GM12865 (cell line): ENCODE measurements around the gene ACSL4.
A peak's percentile ranks its signal among the peaks of the same experiment; 100 is the strongest.
"Not testable (repeated sequence)": the region's sequence is repeated elsewhere in the genome, so short reads cannot be mapped to it uniquely, and the experiment has no call there.

Experiments
- DNase-seq: peaks from one replicate; pipeline ENCODE4 v3.0.0; 2010; ENCODE audit warnings: low read depth
- H3K4me3 ChIP-seq: 2 replicates; pipeline ENCODE4 v1.5.1; 2011; ENCODE audit warnings: mild to moderate bottlenecking, low read depth, low read length, control low read depth
- TF ChIP-seq, protein P1 (sequence below): IDR thresholded peaks from 2 replicates; pipeline ENCODE4 v1.5.1; 2011; ENCODE audit warnings: low read length, control low read depth, low read depth, inconsistent platforms; ENCODE audit not compliant: insufficient read depth; ENCODE audit errors: missing control alignments

The ACSL4 gene

GRCh38 chrX:109655502-109656201 lies 77.4 kb downstream of the ACSL4 start:
- no peak overlapping the region for H3K4me3 ChIP-seq
- TF ChIP-seq, protein P1, sequence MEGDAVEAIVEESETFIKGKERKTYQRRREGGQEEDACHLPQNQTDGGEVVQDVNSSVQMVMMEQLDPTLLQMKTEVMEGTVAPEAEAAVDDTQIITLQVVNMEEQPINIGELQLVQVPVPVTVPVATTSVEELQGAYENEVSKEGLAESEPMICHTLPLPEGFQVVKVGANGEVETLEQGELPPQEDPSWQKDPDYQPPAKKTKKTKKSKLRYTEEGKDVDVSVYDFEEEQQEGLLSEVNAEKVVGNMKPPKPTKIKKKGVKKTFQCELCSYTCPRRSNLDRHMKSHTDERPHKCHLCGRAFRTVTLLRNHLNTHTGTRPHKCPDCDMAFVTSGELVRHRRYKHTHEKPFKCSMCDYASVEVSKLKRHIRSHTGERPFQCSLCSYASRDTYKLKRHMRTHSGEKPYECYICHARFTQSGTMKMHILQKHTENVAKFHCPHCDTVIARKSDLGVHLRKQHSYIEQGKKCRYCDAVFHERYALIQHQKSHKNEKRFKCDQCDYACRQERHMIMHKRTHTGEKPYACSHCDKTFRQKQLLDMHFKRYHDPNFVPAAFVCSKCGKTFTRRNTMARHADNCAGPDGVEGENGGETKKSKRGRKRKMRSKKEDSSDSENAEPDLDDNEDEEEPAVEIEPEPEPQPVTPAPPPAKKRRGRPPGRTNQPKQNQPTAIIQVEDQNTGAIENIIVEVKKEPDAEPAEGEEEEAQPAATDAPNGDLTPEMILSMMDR, result no peak
- DNase-seq, result no peak

DNA sequence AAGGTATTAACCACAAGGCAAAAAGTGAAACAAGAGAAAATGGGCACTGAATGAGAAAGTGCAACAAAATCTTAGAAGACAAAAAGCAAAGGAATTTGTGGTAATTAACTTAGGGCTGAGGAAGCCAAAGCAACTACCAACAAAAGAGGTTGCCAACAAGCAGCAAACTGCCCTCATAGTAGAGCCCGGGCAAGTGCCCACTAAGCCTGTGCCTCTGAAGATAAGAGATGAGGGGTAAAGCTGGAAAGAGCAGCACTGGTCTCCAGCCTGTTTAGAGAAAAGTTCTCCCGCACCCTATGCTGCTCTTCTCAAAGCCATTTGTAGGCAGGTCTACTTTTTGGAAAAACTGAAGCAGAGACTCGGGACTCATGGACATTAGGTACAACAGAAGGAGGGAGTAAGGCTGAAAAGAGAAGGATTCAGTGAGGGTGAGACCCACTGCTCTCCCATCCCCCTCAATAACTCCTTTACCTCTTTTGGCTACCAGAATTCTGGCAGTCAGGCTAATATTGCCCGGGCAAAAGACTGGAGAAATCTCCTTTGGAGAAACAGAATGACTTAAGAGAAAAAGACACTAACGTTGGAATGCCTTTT lies 78.4 kb downstream of the ACSL4 start:
- DNase-seq, result no peak
- TF ChIP-seq, protein P1, result no peak
- no peak overlapping the region for H3K4me3 ChIP-seq

GRCh38 chrX:109644671-109645070 lies 88.4 kb downstream of the ACSL4 start:
- DNase-seq, H3K4me3 ChIP-seq: not testable (repeated sequence)

- DNase-seq, result no peak
- no peak overlapping the region for H3K4me3 ChIP-seq
- TF ChIP-seq, protein P1, result no peak
These were observed 89.4 kb downstream of the ACSL4 start for GRCh38 chrX:109643687-109644086.

GRCh38 chrX:109638158-109638557 lies 94.9 kb downstream of the ACSL4 start:
- TF ChIP-seq, protein P1, result no peak
- no peak for DNase-seq
- H3K4me3 ChIP-seq, result no peak overlapping the region

DNA sequence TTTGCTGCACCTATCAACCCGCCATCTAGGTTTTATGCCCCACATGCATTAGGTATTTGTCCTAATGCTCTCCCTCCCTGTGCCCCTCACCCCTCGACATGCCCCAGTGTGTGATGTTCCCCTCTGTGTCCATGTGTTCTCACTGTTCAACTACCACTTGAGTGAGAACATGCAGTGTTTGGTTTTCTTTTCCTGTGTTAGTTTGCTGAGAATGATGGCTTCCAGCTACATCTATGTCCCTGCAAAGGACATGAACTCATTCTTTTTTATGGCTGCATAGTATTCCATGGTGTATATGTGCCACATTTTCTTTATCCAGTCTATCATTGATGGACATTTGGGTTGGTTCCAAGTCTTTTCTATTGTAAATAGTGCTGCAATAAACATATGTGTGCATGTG lies 95.6 kb downstream of the ACSL4 start:
- not testable (repeated sequence) for DNase-seq, H3K4me3 ChIP-seq

DNA sequence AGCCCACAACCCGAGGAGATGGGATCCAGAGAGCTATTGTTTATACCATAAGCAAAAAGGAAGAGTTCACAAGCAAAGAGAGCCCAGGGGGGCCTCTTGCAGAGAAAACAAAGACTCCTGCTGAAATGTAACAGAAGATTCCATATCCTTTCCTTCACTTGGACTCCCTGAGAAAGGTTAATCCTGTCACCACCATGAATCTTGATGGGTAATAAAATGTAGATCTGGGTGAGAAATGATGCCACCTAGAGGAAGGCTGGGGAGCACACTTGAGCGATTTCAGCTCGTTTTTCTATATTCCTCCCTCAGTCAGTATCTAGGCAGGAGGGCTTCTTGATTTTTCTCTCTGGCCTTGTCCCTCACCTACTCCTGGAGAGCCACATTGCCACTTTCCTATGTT lies 97.9 kb downstream of the ACSL4 start:
- TF ChIP-seq, protein P1, result peak; percentile 16
- DNase-seq, result peak; percentile 7
- H3K4me3 ChIP-seq, result no peak overlapping the region

GRCh38 chrX:109632906-109633504 lies 100.1 kb downstream of the ACSL4 start:
- H3K4me3 ChIP-seq, result no peak overlapping the region
- no peak for DNase-seq
- TF ChIP-seq, protein P1, result peak; percentile 15
